Gastroesophageal sphincter (tissue), 3 donors: ENCODE data around the gene SCEL.

Experiments used
- EP300 ChIP-seq: sonication (generic); formaldehyde crosslinking; IDR thresholded peaks from one replicate; pipeline ENCODE4 v1.6.1; 2017; ENCODE audit warnings: antibody characterized with exemption, mild to moderate bottlenecking
- POLR2A ChIP-seq, 2 donors: fragments of 450-650 bp; IDR thresholded peaks; one replicate each; pipeline ENCODE4 v1.6.1; 2017; ENCODE audit warnings: antibody characterized with exemption in 2 of 2, mild to moderate bottlenecking in 2 of 2, moderate library complexity in 1 of 2
- POLR2AphosphoS5 ChIP-seq: sonication (generic); formaldehyde crosslinking; IDR thresholded peaks from one replicate; pipeline ENCODE4 v1.6.1; 2017; ENCODE audit warnings: antibody characterized with exemption
- TF ChIP-seq, protein P1 (sequence below), 4 experiments: fragments of 200-600 bp in 2 of 4; fragments of 450-650 bp in 2 of 4; sonication (generic) in 1 of 4; IDR thresholded peaks; one replicate each; pipeline ENCODE4 v1.5.1; 2017 to 2019; ENCODE audit warnings: antibody characterized with exemption in 4 of 4, mild to moderate bottlenecking in 2 of 4, moderate library complexity in 2 of 4

DNA sequence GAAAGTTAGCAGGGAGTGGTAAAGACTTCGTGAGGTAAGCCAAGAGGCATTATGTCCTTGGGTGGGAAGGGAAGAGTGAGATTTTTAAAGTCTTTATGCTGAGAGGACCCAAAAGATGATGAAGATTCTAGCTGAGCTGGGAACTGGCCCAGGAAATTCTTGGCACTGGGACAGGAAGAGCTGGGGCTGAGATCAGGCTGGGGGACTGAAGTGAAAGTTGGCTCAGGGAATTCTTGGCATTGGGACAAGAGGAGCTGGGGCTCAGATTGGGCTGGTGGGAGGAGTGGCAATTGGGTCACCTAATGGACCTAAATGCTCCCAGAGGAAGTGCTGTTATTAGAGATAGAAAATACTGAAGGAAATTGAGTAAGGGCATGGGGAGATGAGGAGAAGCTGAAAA lies 8.8 kb downstream of the SCEL start:
- TF ChIP-seq, protein P1, sequence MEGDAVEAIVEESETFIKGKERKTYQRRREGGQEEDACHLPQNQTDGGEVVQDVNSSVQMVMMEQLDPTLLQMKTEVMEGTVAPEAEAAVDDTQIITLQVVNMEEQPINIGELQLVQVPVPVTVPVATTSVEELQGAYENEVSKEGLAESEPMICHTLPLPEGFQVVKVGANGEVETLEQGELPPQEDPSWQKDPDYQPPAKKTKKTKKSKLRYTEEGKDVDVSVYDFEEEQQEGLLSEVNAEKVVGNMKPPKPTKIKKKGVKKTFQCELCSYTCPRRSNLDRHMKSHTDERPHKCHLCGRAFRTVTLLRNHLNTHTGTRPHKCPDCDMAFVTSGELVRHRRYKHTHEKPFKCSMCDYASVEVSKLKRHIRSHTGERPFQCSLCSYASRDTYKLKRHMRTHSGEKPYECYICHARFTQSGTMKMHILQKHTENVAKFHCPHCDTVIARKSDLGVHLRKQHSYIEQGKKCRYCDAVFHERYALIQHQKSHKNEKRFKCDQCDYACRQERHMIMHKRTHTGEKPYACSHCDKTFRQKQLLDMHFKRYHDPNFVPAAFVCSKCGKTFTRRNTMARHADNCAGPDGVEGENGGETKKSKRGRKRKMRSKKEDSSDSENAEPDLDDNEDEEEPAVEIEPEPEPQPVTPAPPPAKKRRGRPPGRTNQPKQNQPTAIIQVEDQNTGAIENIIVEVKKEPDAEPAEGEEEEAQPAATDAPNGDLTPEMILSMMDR (IDR thresholded peaks at IDR 0.05): no peak
- no peak for TF ChIP-seq POLR2AphosphoS5
- no peak for TF ChIP-seq EP300
- no peak for TF ChIP-seq POLR2A (IDR thresholded peaks at IDR 0.05)
